C4-2B (cell line): ENCODE measurements around the gene NUDT4.

ENCODE experiments used
- ZFX ChIP-seq: fragments of 450-650 bp; IDR thresholded peaks from 2 replicates; pipeline ENCODE4 v1.6.1; 2017
- TF ChIP-seq, protein P1 (sequence below): fragments of 450-650 bp; conservative IDR thresholded peaks from 2 replicates; pipeline ENCODE4 v1.5.1; 2017; ENCODE audit warnings: mild to moderate bottlenecking

DNA sequence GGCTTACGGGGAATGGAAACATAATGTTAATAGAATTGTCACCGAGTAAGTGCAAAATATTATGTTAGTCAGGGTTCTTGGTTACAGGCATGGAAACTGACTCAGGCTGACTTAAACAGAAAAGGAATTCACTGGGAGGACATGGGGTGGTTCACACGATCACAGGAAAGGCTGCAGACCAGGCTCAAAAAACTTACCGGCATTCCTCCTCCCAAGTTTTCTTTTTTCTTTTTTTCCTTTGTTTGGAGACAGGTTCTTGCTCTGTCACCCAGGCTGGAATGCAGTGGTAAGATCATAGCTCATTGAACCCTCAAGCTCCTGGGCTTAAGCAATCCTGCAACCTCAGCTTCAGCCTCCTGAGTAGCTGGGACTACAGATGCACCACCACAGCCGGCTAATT, 75.9 kb downstream of the NUDT4 start:
- TF ChIP-seq, protein P1, sequence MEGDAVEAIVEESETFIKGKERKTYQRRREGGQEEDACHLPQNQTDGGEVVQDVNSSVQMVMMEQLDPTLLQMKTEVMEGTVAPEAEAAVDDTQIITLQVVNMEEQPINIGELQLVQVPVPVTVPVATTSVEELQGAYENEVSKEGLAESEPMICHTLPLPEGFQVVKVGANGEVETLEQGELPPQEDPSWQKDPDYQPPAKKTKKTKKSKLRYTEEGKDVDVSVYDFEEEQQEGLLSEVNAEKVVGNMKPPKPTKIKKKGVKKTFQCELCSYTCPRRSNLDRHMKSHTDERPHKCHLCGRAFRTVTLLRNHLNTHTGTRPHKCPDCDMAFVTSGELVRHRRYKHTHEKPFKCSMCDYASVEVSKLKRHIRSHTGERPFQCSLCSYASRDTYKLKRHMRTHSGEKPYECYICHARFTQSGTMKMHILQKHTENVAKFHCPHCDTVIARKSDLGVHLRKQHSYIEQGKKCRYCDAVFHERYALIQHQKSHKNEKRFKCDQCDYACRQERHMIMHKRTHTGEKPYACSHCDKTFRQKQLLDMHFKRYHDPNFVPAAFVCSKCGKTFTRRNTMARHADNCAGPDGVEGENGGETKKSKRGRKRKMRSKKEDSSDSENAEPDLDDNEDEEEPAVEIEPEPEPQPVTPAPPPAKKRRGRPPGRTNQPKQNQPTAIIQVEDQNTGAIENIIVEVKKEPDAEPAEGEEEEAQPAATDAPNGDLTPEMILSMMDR, result no peak
- no peak for TF ChIP-seq ZFX
